GM19239 (cell line): Measurements from ENCODE around the gene ARHGEF28.

ENCODE experiments used
- DNase-seq: peaks from one replicate; pipeline ENCODE4 v3.0.0; 2011; ENCODE audit warnings: low spot score; ENCODE audit not compliant: insufficient read length
- FAIRE-seq: peaks from 2 replicates; lab custom pipeline; 2011; peaks lifted over from hg19 to GRCh38; lab: Jason Lieb, UNC

Gene ARHGEF28

GRCh38 chr5:73763300-73764032 is 137.5 kb downstream of the ARHGEF28 start:
- FAIRE-seq (no peak), DNase-seq (no peak)

GRCh38 chr5:73764586-73764985 is 138.6 kb downstream of the ARHGEF28 start:
- FAIRE-seq (no peak), DNase-seq (no peak)

DNA sequence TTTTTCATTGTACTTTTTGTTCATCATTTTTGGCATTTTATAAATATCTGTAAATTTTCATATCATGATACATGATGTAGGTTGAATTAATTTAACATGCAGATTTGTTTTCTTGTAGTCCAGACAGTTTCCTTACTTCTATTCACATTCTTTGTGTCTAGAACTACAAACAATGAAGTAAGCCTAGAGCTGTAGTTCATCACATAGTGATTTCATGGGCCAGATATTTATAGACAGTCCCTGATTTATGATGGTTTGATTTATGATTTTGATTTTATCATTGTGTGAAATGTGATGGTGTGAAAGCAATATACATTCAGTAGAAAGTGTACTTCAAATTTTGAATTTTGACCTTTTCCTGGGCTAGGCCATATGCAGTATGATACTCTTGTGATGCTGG is 139.0 kb downstream of the ARHGEF28 start:
- no peak for DNase-seq
- FAIRE-seq, result no peak

DNA sequence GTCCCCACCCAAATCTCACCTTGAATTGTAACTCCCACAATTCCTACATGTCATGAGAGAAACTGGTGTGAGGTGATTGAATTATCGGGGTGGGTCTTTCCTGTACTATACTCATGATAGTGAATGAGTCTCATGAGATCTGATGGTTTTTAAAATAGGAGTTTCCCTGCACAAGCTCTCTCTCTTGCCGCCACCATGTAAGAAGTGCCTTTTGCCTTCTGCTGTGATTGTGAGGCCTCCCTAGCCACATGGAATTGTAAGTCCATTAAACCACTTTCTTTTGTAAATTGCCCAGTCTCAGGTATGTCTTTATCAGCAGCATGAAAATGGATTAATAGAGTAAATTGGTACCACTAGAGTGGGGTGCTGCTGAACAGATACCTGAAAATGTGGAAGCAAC is 140.9 kb downstream of the ARHGEF28 start:
- FAIRE-seq (no peak), DNase-seq (no peak)

DNA sequence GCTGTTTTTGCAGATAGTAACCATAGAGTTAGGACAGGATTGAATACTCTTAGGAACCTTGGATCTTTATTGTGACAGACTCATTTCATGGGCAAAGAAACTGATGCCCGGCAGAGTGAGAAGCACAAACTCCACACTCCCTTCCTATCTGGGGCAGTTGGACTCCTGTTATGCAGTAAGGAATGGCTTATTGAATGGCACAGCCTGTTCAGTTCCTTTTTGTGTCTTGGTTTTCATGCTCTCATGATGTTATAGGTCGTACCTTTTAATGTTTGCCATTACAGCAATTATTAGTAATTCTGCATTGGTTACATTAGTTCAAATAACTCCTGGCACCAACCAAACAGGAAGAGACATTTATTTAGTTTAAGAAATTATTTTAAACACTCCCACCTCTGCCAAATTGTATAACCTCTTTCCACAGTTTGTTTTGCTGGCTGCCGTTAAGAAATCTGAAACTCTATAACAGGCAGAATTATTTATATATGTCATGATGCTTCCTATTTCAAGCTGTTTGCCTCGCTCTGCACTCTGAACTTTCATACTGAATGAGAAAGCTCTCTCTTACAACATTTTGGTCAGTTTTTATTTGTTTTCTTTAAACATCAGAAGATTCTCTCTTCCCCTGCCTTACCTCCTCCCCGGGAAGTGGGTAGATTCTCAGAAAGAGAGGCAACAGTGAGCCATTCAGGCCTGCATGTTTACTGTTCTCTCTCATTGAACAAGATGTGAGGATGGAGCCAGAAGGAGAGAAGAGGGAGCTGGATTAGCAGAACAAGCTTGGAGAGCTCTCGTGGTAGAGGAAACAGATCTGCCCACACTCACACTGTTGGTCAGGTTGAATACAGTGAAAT is 144.4 kb downstream of the ARHGEF28 start:
- FAIRE-seq, result no peak
- no peak for DNase-seq

- DNase-seq, result no peak
- no peak for FAIRE-seq
These were observed 148.9 kb downstream of the ARHGEF28 start for GRCh38 chr5:73774924-73775323.

DNA sequence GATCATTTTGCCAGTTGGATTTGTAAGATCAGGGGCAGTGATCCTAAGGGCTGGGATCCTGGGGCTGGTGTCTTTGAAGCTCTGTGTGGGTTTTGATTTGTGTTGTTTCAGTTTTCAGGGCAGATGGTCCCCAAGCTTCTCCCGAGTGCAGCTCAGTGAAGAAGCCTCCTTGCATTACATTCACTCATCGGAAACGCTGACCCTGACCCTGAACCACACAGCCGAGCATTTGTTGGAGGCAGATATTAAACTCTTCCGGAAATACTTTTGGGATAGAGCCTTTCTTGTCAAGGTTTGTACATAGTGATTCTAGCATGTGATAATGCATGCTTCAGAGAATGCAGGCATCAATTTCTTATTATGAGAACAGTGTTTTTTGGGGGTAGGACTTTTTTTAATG is 150.4 kb downstream of the ARHGEF28 start:
- no peak for FAIRE-seq
- no peak for DNase-seq

DNA sequence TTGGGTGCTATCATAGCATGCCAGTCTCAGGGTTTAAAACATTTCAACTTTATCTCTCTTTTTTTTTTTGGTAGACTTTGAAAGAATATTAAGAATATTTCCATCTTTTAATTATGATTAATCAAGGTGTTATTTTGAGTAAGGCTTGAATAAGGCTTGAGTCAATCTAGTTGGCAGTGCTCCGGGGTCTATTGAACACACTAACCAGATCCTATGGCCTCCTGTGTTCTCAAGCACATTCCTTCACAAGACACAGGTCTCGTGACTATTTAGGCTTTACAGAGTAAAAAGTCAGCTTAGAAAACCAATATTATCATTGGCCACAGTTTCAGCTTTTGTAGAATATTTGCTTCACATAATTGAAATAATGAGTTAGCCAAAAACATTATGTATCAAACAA is 151.2 kb downstream of the ARHGEF28 start:
- no peak for FAIRE-seq
- DNase-seq, result no peak

DNA sequence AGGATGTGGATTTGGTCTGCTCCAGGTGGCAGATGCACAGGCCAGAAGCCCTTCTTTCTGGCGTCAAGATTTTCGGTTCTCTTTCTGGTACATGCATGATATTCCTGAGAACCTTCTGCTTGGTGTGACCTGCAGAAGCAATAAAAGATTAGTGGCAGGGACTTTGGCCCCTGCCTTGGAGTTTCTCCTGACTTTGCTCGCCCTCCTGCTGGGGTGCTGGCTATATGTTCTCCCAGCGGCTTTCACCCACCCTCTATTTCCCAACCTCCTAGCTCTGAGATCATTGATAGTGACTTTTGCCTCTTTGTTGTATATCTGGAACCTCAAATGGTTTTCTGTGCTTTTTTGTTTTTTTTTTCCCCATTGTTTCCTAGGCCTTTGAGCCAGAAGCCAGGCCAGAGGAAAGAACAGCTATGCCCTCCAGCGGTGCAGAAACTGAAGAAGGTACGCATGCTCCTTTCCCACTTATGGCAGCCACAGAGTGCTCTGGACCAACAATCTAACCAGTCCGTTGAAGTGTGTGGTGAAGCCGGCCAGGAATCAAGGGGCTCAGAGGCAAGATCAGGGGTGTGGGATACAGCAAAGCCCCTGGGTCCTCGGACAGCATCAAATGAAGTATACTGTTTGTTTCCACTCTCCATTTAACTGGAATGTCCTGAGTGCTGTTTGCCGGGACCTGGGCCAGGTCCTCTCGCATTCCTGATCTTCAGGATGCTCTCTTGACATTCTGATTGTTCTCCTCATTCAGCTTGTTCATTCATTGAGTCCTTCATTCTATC is 154.5 kb downstream of the ARHGEF28 start:
- DNase-seq (no peak), FAIRE-seq (no peak)

GRCh38 chr5:73781107-73781768 is 155.2 kb downstream of the ARHGEF28 start:
- FAIRE-seq, result no peak
- DNase-seq, result no peak

DNA sequence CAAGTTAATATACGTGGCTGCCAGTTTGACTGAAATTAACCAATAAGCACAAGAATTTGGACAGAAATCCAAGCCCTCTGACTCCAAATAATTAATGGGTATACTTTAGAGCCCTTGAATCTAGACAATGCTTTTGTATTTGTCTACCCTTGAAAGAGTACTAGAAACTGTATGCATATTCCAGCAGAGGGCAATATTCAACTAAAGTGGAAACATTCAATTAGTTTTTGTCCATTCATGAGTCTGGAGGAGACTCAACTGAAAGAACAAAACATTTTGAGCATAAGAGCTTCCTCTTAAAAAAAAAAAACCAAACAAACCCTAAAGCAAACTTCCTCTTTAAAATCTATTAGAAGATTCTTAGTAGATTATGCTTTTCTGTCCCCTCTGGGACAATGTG is 157.8 kb downstream of the ARHGEF28 start:
- FAIRE-seq, result no peak
- no peak for DNase-seq

DNA sequence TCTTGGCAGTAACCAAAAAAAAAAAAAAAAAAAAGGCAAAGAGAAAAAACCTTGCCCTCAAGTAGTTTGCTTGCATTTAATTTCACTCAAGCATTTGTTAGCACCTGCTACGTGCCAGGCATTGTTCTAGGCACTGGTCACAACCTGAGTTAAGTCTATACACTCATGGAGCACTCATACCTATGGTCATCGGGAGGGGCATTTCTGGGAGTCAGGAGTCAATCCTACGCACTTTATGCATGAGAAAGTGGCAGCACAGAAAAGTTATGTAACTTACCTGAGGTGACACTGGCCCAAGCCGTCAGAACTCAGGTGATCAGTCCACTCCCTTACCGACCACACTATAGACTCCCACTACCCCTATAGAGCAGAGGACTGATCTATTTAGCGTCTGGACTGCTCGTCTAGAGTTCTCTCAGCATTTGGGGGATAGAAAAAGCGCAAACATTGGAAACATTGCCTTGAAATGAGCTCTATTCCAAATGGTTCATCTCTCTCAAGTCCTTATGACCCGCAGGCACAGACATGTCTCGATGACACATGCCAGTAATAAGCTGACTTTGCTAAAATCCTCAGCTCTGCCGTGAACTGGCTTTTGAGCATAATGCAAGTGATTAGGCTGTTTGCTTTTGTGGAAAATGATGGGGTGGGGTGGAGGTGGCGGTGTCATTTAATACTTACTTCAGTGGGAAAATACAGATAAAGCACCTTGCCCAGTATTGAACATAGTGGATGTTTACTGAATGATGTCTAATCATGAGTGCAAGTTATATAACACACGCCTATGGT is 160.2 kb downstream of the ARHGEF28 start:
- no peak for FAIRE-seq
- DNase-seq, result no peak

DNA sequence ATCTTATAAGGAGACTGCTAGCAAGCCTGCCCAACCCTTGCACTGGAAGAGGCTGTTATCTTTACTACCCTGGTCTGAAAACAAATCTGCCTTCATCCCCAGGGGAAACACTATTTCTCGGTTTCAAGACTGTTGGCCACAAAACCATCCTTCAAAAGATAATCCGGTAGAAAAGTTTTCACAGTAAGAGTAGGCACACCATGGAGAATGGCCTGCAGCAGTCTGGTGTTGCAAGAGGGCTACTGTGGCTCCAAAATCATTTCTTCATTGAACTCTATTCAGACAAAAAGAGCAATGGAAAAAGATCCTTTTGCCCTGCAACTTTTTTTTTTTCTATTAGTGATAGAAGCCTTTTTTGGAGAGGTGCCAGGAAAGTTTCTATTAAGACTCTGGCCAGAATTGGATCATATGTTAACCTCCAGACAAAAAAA is 163.9 kb downstream of the ARHGEF28 start:
- DNase-seq (no peak), FAIRE-seq (peak; percentile 23)

- no peak for FAIRE-seq
- no peak for DNase-seq
These were observed 165.4 kb downstream of the ARHGEF28 start for GRCh38 chr5:73791389-73791788.

DNA sequence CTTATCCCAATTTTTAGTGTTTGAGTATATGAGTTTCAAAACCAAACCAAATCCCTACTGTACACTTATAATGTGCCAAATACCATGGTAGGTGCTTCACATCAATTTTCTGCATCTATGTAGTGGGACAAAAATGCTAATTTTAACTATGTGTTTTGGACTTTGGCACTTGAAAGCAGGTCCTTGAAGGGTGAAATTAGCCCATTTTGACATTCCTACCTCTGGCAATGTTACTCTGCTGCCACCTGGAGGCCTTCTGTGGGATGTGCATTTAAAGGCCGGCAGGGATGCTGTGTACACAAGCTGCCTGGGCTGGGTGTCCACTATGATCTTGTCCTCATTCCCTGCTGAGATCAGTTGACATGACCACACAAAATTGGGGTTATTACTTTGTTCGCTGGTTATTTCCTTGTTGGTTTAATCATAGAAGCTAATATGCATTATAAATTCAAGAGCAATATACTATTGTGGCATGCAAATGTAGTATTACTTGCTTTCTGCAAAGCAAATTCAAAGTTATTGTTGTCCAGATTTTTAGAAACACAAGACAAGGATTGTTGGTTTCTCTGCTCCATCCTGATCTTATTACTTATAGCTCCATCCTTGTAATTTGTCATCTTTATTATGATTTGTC is 166.8 kb downstream of the ARHGEF28 start:
- FAIRE-seq (peak; percentile 84), DNase-seq (peak; percentile 27)

GRCh38 chr5:73793911-73794310 is 167.9 kb downstream of the ARHGEF28 start:
- DNase-seq, result no peak
- no peak for FAIRE-seq

DNA sequence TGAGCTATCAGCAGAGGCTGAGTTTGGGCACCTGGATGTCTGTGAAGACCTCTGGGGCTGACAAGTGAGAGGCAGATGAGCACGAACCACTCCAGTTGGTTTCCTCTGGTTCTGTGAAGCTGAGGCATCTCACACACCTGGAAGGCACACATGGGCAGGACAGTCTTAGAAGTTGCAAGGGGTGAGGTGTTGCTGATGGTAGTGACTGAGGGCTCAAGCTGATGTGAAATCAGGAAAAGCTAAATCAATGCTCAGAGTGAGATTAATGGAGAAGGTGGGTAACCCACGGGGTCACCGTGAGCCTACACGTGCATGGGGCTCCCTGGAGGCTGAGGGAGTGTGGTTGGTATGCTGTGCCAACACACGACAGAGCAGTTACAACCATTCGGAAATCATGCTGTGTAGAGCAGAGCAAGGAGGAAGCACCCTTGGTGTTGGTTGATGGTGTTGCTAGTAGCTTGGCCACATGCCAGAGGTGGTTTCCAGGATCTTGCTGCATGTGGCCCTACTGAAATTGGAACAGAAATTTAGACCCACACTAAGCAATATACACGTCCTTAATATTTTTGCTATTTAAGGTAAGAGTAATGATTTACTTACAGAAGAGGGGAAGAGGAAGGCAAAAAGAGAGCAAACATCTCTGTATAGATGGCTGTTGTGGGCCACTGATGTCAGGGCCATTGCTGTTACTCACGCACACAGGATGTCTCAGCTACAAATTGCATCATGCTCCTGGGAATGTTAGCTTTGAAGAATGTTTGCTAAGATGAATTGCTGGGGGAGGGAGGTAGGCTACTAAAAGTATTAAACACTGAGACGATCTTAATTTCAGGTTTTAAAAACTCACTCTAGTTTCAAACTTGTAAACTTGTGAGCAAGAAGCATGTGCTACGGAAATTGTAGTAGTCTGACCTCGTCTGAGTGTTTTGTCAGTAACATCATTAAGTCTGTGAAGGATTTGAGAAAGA is 170.5 kb downstream of the ARHGEF28 start:
- FAIRE-seq (peak; percentile 26), DNase-seq (no peak)

DNA sequence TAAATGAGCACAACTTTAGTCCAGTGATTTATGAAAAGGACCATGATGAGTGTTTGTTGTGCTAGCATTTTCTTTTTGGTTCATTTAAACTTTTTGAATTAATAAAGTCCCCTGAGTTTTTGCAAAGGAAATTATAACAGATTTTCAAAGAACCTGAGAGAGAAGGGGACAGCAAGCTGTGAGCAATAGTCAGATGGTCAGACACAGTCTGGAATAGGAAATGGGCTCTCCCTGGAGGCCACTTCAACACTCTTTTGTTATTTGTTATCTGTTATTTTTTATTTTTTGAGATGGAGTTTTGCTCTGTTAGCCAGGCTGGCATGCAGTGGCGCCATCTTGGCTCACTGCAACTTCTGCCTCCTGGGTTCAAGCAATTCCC is 171.1 kb downstream of the ARHGEF28 start:
- FAIRE-seq (no peak), DNase-seq (no peak)
